ENCODE results near the gene PLCH1. TPM values are rescaled to one million over a fixed set of nuclear protein-coding genes. Genes with fewer than 3 reads are reported as not detected.
A peak's percentile ranks its signal among the peaks of the same experiment; 100 is the strongest.

The PLCH1 gene
- total RNA-seq (2014; rRNA removed) (4.1 and 4.5 TPM in 2 replicates), Bru-seq, nascent RNA (percentile 51 among the genes with signal in this experiment), BruChase-seq, experiment 1, labeled RNA remaining after a 6-hour chase (percentile 43 among the genes with signal in this experiment), BruChase-seq, experiment 2, labeled RNA remaining after a 2-hour chase (percentile 36 among the genes with signal in this experiment)
- long read RNA-seq, partial matches to known transcripts, result 3 of 5 reads
- long read RNA-seq, other reads (novel, unspliced or antisense), result 2 of 5 reads

GRCh38 chr3:155744626-155745324, at the start of gene PLCH1:
PLCH1 (minus strand) TSS chr3:155745071; CDS start chr3:155704224, 40,847 bp downstream.
- 0 out of 2 replicates have a peak, but pooled peaks cover 7% of the 10 kb centered on the region for H3K79me2 ChIP-seq (ENCODE audit: low read length)
- H3K9me2 ChIP-seq (replicated peaks; ENCODE audit: low read length), result no peaks in the 10 kb centered on the region
- no peaks in the 10 kb centered on the region for H3K9me3 ChIP-seq (ENCODE audit: low read length)
- ATAC-seq, result peak; percentile 59
- peak within 1 kb of the TSS; percentile 100 for H2AFZ ChIP-seq (ENCODE audit: low read length)
- H3K4me2 ChIP-seq (ENCODE audit: low read length), result peak within 1 kb of the TSS; percentile 98
- POLR2A ChIA-PET (ENCODE audit: unreplicated experiment), result interaction anchor here (1.0 kb wide), 1 partner anchor 30 kb away, joined by 3 read pairs; no protein-coding TSS in a partner anchor
- H4K20me1 ChIP-seq (ENCODE audit: low read length), result no peaks in the 10 kb centered on the region
- TSS peak; percentile 41 for BruUV-seq (replicated peaks)
- no peaks in the 10 kb centered on the region for H3K27me3 ChIP-seq (ENCODE audit: low read length)
- peak within 1 kb of the TSS; percentile 17 for H3K27ac ChIP-seq (ENCODE audit: low read length)
- TF ChIP-seq EZH2phosphoT487 (IDR thresholded peaks at IDR 0.05; ENCODE audit: borderline replicate concordance, low read length) (no peak), CTCF (conservative IDR thresholded peaks at IDR 0.05; ENCODE audit: low read depth, low read length) (no peak), EZH2 (IDR thresholded peaks at IDR 0.05; ENCODE audit: low read length, unreplicated experiment) (no peak)
- H3K9ac ChIP-seq (ENCODE audit: low read length), result peak within 1 kb of the TSS; percentile 61
- H3K4me1 ChIP-seq (ENCODE audit: insufficient read depth, low read length), result peaks cover 48% of the 10 kb centered on the region
- intact Hi-C loops (cut with micrococcal nuclease), result loop anchor here (1.0 to 5.0 kb wide), 4 partner anchors 41 to 362 kb away; partner anchors contain the start of genes GMPS and SLC33A1
- H3K4me3 ChIP-seq (ENCODE audit: low read length), result peak within 1 kb of the TSS; percentile 91
- CTCF ChIA-PET, result interaction anchor here (0.6 to 2.3 kb wide), 3 partner anchors 43 to 362 kb away, joined by 3 to 6 read pairs (median 5); partner anchors contain the start of gene C3orf33
- H3K36me3 ChIP-seq (ENCODE audit: low read depth, low read length), result no peaks in the 10 kb centered on the region
- H3F3A ChIP-seq (ENCODE audit: low read length, unreplicated experiment), result no peaks in the 10 kb centered on the region
- DNase-seq, result peak; percentile 81

- peaks cover 7% of the 10 kb centered on the region for H3K36me3 ChIP-seq (ENCODE audit: low read depth, low read length)
- H4K20me1 ChIP-seq (ENCODE audit: low read length), result no peaks in the 10 kb centered on the region
- no peak for ATAC-seq
- no peak overlapping the region for H3K27ac ChIP-seq (ENCODE audit: low read length)
- no peaks in the 10 kb centered on the region for H3K79me2 ChIP-seq (ENCODE audit: low read length)
- no peaks in the 10 kb centered on the region for H3F3A ChIP-seq (ENCODE audit: low read length, unreplicated experiment)
- CTCF ChIA-PET, result no interaction called here
- H3K4me3 ChIP-seq (ENCODE audit: low read length), result no peak overlapping the region
- H3K4me2 ChIP-seq (ENCODE audit: low read length), result no peak overlapping the region
- no peak for TF ChIP-seq CTCF (conservative IDR thresholded peaks at IDR 0.05; ENCODE audit: low read depth, low read length)
- no peak for TF ChIP-seq EZH2 (IDR thresholded peaks at IDR 0.05; ENCODE audit: low read length, unreplicated experiment)
- TF ChIP-seq EZH2phosphoT487 (IDR thresholded peaks at IDR 0.05; ENCODE audit: borderline replicate concordance, low read length), result no peak
- no TSS peak for BruUV-seq (replicated peaks)
- intact Hi-C loops (cut with micrococcal nuclease), result no loop called here
- no peaks in the 10 kb centered on the region for H3K4me1 ChIP-seq (ENCODE audit: insufficient read depth, low read length)
- POLR2A ChIA-PET (ENCODE audit: unreplicated experiment), result no interaction called here
- H3K9me3 ChIP-seq (ENCODE audit: low read length), result no peaks in the 10 kb centered on the region
- H3K27me3 ChIP-seq (ENCODE audit: low read length), result no peaks in the 10 kb centered on the region
- no peaks in the 10 kb centered on the region for H3K9me2 ChIP-seq (replicated peaks; ENCODE audit: low read length)
- no peak for DNase-seq
- H3K9ac ChIP-seq (ENCODE audit: low read length), result no peak overlapping the region
- no peak overlapping the region for H2AFZ ChIP-seq (ENCODE audit: low read length)
Measured at GRCh38 chr3:155792532-155792931, 47.7 kb upstream of the PLCH1 start.
